ENCODE results near the gene COPS8. TPM values are rescaled to one million over a fixed set of nuclear protein-coding genes. Genes with fewer than 3 reads are reported as not detected.

Gene COPS8
- total RNA-seq, 1 experiment from 2014 or later: 32.6 TPM

DNA sequence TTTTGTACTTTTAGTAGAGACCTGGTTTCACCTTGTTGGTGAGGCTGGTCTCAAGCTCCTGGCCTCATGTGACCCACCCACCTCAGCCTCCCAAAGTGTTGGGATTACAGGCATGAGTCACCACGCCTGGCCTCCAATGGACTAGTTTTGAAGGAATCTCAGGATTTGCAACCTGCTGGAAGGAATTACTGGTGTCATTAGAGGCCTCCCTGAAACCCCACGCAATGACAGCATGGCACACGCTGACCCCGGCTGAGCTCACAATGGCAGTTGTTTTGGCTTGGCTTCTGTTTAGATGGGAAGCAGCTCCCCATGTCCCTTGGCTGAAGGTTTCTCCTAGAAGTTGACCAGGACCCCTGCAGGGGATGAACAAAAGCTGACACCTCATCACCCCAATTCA is 23.1 kb upstream of the COPS8 start:
- no peak for DNase-seq
- ChIA-PET POLR2A (no interaction called here), CTCF (no interaction called here)
- TF ChIP-seq, protein P1, sequence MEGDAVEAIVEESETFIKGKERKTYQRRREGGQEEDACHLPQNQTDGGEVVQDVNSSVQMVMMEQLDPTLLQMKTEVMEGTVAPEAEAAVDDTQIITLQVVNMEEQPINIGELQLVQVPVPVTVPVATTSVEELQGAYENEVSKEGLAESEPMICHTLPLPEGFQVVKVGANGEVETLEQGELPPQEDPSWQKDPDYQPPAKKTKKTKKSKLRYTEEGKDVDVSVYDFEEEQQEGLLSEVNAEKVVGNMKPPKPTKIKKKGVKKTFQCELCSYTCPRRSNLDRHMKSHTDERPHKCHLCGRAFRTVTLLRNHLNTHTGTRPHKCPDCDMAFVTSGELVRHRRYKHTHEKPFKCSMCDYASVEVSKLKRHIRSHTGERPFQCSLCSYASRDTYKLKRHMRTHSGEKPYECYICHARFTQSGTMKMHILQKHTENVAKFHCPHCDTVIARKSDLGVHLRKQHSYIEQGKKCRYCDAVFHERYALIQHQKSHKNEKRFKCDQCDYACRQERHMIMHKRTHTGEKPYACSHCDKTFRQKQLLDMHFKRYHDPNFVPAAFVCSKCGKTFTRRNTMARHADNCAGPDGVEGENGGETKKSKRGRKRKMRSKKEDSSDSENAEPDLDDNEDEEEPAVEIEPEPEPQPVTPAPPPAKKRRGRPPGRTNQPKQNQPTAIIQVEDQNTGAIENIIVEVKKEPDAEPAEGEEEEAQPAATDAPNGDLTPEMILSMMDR (IDR thresholded peaks at IDR 0.05; ENCODE audit: insufficient read depth in 1 of 2, low read depth in 1 of 2, low read length in 1 of 2, severe bottlenecking in 1 of 2, unreplicated experiment in 1 of 2): no peak
- intact Hi-C loops (cut with micrococcal nuclease; ENCODE audit: unreplicated experiment): no loop called here
- H3K4me3 ChIP-seq (ENCODE audit: low read depth, low read length): no peak overlapping the region
- H3K36me3 Mint-ChIP-seq (ENCODE audit: insufficient read depth, unreplicated experiment): no peaks in the 10 kb centered on the region
- no peaks in the 10 kb centered on the region for H3K4me1 ChIP-seq
- no peaks in the 10 kb centered on the region for H3K27me3 ChIP-seq (replicated peaks; ENCODE audit: control insufficient read depth, insufficient read depth, low read length)
- no peaks in the 10 kb centered on the region for H3K9me3 ChIP-seq
- H3K36me3 ChIP-seq (ENCODE audit: control insufficient read depth, insufficient read depth, low read length): no peaks in the 10 kb centered on the region
- H3K27me3 Mint-ChIP-seq (ENCODE audit: insufficient read depth, unreplicated experiment): no peaks in the 10 kb centered on the region
- no peaks in the 10 kb centered on the region for H3K9me3 Mint-ChIP-seq (ENCODE audit: unreplicated experiment)
- H3K27ac Mint-ChIP-seq (ENCODE audit: unreplicated experiment): no peak overlapping the region
- no peak overlapping the region for H3K4me3 Mint-ChIP-seq (ENCODE audit: unreplicated experiment)
- no TSS peak for BruUV-seq (replicated peaks)
- H3K4me1 Mint-ChIP-seq (ENCODE audit: low read depth, unreplicated experiment): no peaks in the 10 kb centered on the region

- H3K36me3 ChIP-seq (ENCODE audit: control insufficient read depth, insufficient read depth, low read length): no peaks in the 10 kb centered on the region
- no TSS peak for BruUV-seq (replicated peaks)
- H3K27me3 Mint-ChIP-seq (ENCODE audit: insufficient read depth, unreplicated experiment): no peaks in the 10 kb centered on the region
- CTCF ChIA-PET: no interaction called here
- TF ChIP-seq, protein P1 (IDR thresholded peaks at IDR 0.05; ENCODE audit: insufficient read depth in 1 of 2, low read depth in 1 of 2, low read length in 1 of 2, severe bottlenecking in 1 of 2, unreplicated experiment in 1 of 2): no peak
- DNase-seq: no peak
- no peak overlapping the region for H3K4me3 ChIP-seq (ENCODE audit: low read depth, low read length)
- no peaks in the 10 kb centered on the region for H3K36me3 Mint-ChIP-seq (ENCODE audit: insufficient read depth, unreplicated experiment)
- no peak overlapping the region for H3K27ac Mint-ChIP-seq (ENCODE audit: unreplicated experiment)
- H3K9me3 Mint-ChIP-seq (ENCODE audit: unreplicated experiment): no peaks in the 10 kb centered on the region
- H3K4me1 ChIP-seq: no peaks in the 10 kb centered on the region
- no peaks in the 10 kb centered on the region for H3K27me3 ChIP-seq (replicated peaks; ENCODE audit: control insufficient read depth, insufficient read depth, low read length)
- H3K9me3 ChIP-seq: no peaks in the 10 kb centered on the region
- intact Hi-C loops (cut with micrococcal nuclease; ENCODE audit: unreplicated experiment): no loop called here
- no peak overlapping the region for H3K4me3 Mint-ChIP-seq (ENCODE audit: unreplicated experiment)
- no peaks in the 10 kb centered on the region for H3K4me1 Mint-ChIP-seq (ENCODE audit: low read depth, unreplicated experiment)
- POLR2A ChIA-PET: no interaction called here
Measured at GRCh38 chr2:237064203-237065070, 21.3 kb upstream of the COPS8 start.

- intact Hi-C loops (cut with micrococcal nuclease; ENCODE audit: unreplicated experiment): no loop called here
- H3K27ac Mint-ChIP-seq (ENCODE audit: unreplicated experiment): no peak overlapping the region
- CTCF ChIA-PET: no interaction called here
- Histone ChIP-seq H3K9me3 (no peaks in the 10 kb centered on the region), H3K4me1 (no peaks in the 10 kb centered on the region), H3K36me3 (ENCODE audit: control insufficient read depth, insufficient read depth, low read length) (no peaks in the 10 kb centered on the region), H3K4me3 (ENCODE audit: low read depth, low read length) (no peak overlapping the region), H3K27me3 (replicated peaks; ENCODE audit: control insufficient read depth, insufficient read depth, low read length) (no peaks in the 10 kb centered on the region)
- TF ChIP-seq, protein P1 (IDR thresholded peaks at IDR 0.05; ENCODE audit: insufficient read depth in 1 of 2, low read depth in 1 of 2, low read length in 1 of 2, severe bottlenecking in 1 of 2, unreplicated experiment in 1 of 2): no peak
- no peaks in the 10 kb centered on the region for H3K36me3 Mint-ChIP-seq (ENCODE audit: insufficient read depth, unreplicated experiment)
- POLR2A ChIA-PET: no interaction called here
- no peaks in the 10 kb centered on the region for H3K4me1 Mint-ChIP-seq (ENCODE audit: low read depth, unreplicated experiment)
- no peaks in the 10 kb centered on the region for H3K9me3 Mint-ChIP-seq (ENCODE audit: unreplicated experiment)
- H3K4me3 Mint-ChIP-seq (ENCODE audit: unreplicated experiment): no peak overlapping the region
- DNase-seq: no peak
- H3K27me3 Mint-ChIP-seq (ENCODE audit: insufficient read depth, unreplicated experiment): no peaks in the 10 kb centered on the region
- no TSS peak for BruUV-seq (replicated peaks)
Measured at GRCh38 chr2:237065071-237065377, 20.7 kb upstream of the COPS8 start.

All from Caco-2 (cell line).